ENCODE data around the gene ZNF345. TPM values are rescaled to one million over a fixed set of nuclear protein-coding genes. Genes with fewer than 3 reads are reported as not detected.
A peak's percentile ranks its signal among the peaks of the same experiment; 100 is the strongest.

The ZNF345 gene
- polyA plus RNA-seq (2012; rRNA removed), result 2.4 and 4.2 TPM in 2 replicates
- 2.5 and 2.8 TPM in 2 replicates for polyA plus RNA-seq (2012; cell fraction: cytosol; rRNA removed)
- 4.2 and 9.3 TPM in 2 replicates for polyA plus RNA-seq (2012; cell fraction: nucleus; rRNA removed)

DNA sequence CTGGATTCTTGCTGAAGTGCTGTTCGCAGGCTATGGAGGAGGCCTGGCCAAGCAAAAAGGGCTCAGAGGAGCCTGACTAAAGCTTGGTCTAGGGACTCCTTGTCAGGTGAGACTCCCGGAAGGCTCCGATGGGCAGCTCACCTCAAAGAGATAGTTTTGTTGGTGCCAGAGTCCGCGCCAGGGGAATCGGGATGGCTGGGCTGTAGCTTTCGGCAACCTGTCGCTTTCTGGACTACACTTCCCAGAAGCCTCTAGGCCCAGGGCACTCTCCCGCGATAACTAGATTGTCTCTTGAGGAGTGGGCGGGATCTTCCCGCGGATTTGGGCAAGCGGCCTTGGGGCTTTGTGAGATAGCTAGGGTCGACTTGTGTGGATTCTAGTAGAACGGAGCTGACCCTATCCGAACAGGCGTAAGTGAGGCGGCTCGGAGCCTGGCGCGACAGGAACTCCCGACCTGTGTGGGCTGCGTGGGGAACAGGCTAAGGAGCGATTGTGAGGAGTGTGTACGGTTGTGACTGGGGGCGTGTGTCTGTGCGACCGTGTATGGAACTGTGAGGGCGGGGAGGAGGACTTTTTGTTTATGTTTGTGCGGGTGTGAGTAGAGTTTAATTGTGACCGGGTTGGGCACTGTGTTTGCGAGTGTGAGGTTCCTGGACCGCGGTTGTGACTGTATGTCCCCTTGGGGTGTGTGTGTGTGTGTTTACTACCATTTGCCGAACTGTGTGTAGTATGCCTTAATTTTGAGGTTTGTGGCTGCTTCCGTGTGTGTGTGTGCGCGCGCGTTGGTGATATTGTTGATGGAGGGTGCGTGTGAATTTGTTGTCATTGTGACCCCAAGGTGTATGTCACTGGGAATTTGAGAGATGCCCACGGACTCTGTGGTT lies at the start of gene ZNF345:
Gene ZNF345, plus strand, starts transcription at position 318 of the 884 bp plus-strand sequence. CDS start 25,955 bp downstream, outside the sequence.
- peak within 1 kb of the TSS; percentile 80 to 92 for H3K4me3 ChIP-seq (ENCODE audit: low read depth in 2 of 2, low read length in 1 of 2)
- POLR2A ChIA-PET, result interaction anchor here (0.8 to 3.5 kb wide), 9 partner anchors 10 to 361 kb away, joined by 3 to 67 read pairs (median 4); partner anchors contain the start of genes ZNF382, ZNF529, ZNF566 and ZNF568
- H3K27me3 ChIP-seq (ENCODE audit: insufficient read depth), result no peaks in the 10 kb centered on the region
- peaks cover 24% of the 10 kb centered on the region for H3K79me2 ChIP-seq (ENCODE audit: insufficient read depth)
- peaks cover 7 to 32% of the 10 kb centered on the region in 2 experiments for H3K36me3 ChIP-seq (replicated peaks in 1 of 2; ENCODE audit: control insufficient read depth in 1 of 2, insufficient read depth in 2 of 2, low read length in 1 of 2)
- H3K9me3 ChIP-seq, result no peaks in the 10 kb centered on the region; the same call in 1 of the 2 replicates
- peak within 1 kb of the TSS; percentile 97 for H2AFZ ChIP-seq (ENCODE audit: low read depth)
- peaks cover 0 to 5% of the 10 kb centered on the region in 2 experiments; a peak in 1 of 4 replicates for H3K4me1 ChIP-seq (ENCODE audit: control insufficient read depth in 1 of 2, insufficient read depth in 2 of 2, low read depth in 1 of 2, low read length in 1 of 2)
- CTCF ChIA-PET, result interaction anchor here (0.8 to 1.8 kb wide), 3 partner anchors 13 to 122 kb away, joined by 3 to 5 read pairs (median 4); partner anchors contain the start of gene ZNF790
- DNase-seq, result peak; percentile 84
- H3K9me2 ChIP-seq, result no peaks in the 10 kb centered on the region
- peak within 1 kb of the TSS; percentile 90 for H3K4me2 ChIP-seq
- H3K9ac ChIP-seq, result peak within 1 kb of the TSS; percentile 78
- peak within 1 kb of the TSS; percentile 62 to 81 for H3K27ac ChIP-seq (ENCODE audit: low read depth in 2 of 2, low read length in 1 of 2)
- 5% methylated on average over 33 of the region's 43 CpGs for WGBS (ENCODE audit: low lambda C conversion rate)
- H4K20me1 ChIP-seq (ENCODE audit: insufficient read depth), result no peaks in the 10 kb centered on the region
- H3F3A ChIP-seq (replicated peaks; ENCODE audit: insufficient read depth), result peaks cover 7% of the 10 kb centered on the region
- TF ChIP-seq MEF2A (IDR thresholded peaks at IDR 0.05; ENCODE audit: borderline replicate concordance, low read depth), result no peak
- TF ChIP-seq EZH2phosphoT487 (IDR thresholded peaks at IDR 0.05; ENCODE audit: borderline replicate concordance, low read depth), result no peak
- TF ChIP-seq, protein P1, sequence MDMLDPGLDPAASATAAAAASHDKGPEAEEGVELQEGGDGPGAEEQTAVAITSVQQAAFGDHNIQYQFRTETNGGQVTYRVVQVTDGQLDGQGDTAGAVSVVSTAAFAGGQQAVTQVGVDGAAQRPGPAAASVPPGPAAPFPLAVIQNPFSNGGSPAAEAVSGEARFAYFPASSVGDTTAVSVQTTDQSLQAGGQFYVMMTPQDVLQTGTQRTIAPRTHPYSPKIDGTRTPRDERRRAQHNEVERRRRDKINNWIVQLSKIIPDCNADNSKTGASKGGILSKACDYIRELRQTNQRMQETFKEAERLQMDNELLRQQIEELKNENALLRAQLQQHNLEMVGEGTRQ (IDR thresholded peaks at IDR 0.05; ENCODE audit: borderline replicate concordance, low read depth, low read length), result no peak
- TF ChIP-seq, protein P2, sequence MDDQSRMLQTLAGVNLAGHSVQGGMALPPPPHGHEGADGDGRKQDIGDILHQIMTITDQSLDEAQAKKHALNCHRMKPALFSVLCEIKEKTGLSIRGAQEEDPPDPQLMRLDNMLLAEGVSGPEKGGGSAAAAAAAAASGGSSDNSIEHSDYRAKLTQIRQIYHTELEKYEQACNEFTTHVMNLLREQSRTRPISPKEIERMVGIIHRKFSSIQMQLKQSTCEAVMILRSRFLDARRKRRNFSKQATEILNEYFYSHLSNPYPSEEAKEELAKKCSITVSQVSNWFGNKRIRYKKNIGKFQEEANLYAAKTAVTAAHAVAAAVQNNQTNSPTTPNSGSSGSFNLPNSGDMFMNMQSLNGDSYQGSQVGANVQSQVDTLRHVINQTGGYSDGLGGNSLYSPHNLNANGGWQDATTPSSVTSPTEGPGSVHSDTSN (IDR thresholded peaks at IDR 0.05), result no peak
- no peak for TF ChIP-seq SMC3 (IDR thresholded peaks at IDR 0.05; ENCODE audit: low read depth, low read length)
- no peak for TF ChIP-seq TCF12 (IDR thresholded peaks at IDR 0.05)
- peak; percentile 56; the same call in 1 of the 2 replicates for TF ChIP-seq POLR2AphosphoS5 (IDR thresholded peaks at IDR 0.05; ENCODE audit: low read depth, low read length)
- TF ChIP-seq RFX5 (IDR thresholded peaks at IDR 0.05; ENCODE audit: low read length), result no peak
- no peak for TF ChIP-seq JUND (IDR thresholded peaks at IDR 0.05)
- TF ChIP-seq TEAD4 (IDR thresholded peaks at IDR 0.05; ENCODE audit: borderline replicate concordance, insufficient read depth), result no peak
- TF ChIP-seq TAF1 (IDR thresholded peaks at IDR 0.05; ENCODE audit: borderline replicate concordance, low read depth, low read length), result peak; percentile 27; the same call in 1 of the 2 replicates
- TF ChIP-seq, protein P3, sequence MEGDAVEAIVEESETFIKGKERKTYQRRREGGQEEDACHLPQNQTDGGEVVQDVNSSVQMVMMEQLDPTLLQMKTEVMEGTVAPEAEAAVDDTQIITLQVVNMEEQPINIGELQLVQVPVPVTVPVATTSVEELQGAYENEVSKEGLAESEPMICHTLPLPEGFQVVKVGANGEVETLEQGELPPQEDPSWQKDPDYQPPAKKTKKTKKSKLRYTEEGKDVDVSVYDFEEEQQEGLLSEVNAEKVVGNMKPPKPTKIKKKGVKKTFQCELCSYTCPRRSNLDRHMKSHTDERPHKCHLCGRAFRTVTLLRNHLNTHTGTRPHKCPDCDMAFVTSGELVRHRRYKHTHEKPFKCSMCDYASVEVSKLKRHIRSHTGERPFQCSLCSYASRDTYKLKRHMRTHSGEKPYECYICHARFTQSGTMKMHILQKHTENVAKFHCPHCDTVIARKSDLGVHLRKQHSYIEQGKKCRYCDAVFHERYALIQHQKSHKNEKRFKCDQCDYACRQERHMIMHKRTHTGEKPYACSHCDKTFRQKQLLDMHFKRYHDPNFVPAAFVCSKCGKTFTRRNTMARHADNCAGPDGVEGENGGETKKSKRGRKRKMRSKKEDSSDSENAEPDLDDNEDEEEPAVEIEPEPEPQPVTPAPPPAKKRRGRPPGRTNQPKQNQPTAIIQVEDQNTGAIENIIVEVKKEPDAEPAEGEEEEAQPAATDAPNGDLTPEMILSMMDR (IDR thresholded peaks at IDR 0.05), result no peak
- no peak for TF ChIP-seq NRF1 (IDR thresholded peaks at IDR 0.05; ENCODE audit: low read depth, low read length)
- TF ChIP-seq EP300 (IDR thresholded peaks at IDR 0.05; ENCODE audit: borderline replicate concordance in 1 of 2, low read depth in 1 of 2, low read length in 1 of 2), result no peak
- TF ChIP-seq MXI1 (IDR thresholded peaks at IDR 0.05; ENCODE audit: low read depth, low read length), result peak; percentile 77; the same call in 1 of the 2 replicates
- TF ChIP-seq, protein P4, sequence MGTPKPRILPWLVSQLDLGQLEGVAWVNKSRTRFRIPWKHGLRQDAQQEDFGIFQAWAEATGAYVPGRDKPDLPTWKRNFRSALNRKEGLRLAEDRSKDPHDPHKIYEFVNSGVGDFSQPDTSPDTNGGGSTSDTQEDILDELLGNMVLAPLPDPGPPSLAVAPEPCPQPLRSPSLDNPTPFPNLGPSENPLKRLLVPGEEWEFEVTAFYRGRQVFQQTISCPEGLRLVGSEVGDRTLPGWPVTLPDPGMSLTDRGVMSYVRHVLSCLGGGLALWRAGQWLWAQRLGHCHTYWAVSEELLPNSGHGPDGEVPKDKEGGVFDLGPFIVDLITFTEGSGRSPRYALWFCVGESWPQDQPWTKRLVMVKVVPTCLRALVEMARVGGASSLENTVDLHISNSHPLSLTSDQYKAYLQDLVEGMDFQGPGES (IDR thresholded peaks at IDR 0.05; ENCODE audit: low read depth, low read length), result no peak
- TF ChIP-seq FOXJ3 (CRISPR knock-in tag; IDR thresholded peaks at IDR 0.05), result no peak
- TF ChIP-seq ELF1 (IDR thresholded peaks at IDR 0.05), result no peak; the same call in 1 of the 2 replicates
- TF ChIP-seq RXRA (IDR thresholded peaks at IDR 0.05; ENCODE audit: borderline replicate concordance, low read depth), result no peak
- TF ChIP-seq RAD21 (IDR thresholded peaks at IDR 0.05; ENCODE audit: low read length), result no peak
- no peak for TF ChIP-seq GATA2 (CRISPR knock-in tag; IDR thresholded peaks at IDR 0.05)
- TF ChIP-seq NFIC (IDR thresholded peaks at IDR 0.05; ENCODE audit: borderline replicate concordance), result no peak
- peak; percentile 65; the same call in 1 of the 2 replicates for TF ChIP-seq SIN3A (IDR thresholded peaks at IDR 0.05; ENCODE audit: borderline replicate concordance, low read depth, low read length)
- TF ChIP-seq, protein P5, sequence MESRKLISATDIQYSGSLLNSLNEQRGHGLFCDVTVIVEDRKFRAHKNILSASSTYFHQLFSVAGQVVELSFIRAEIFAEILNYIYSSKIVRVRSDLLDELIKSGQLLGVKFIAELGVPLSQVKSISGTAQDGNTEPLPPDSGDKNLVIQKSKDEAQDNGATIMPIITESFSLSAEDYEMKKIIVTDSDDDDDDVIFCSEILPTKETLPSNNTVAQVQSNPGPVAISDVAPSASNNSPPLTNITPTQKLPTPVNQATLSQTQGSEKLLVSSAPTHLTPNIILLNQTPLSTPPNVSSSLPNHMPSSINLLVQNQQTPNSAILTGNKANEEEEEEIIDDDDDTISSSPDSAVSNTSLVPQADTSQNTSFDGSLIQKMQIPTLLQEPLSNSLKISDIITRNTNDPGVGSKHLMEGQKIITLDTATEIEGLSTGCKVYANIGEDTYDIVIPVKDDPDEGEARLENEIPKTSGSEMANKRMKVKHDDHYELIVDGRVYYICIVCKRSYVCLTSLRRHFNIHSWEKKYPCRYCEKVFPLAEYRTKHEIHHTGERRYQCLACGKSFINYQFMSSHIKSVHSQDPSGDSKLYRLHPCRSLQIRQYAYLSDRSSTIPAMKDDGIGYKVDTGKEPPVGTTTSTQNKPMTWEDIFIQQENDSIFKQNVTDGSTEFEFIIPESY (IDR thresholded peaks at IDR 0.05; ENCODE audit: borderline replicate concordance, low read depth), result peak; percentile 98
- TF ChIP-seq, protein P6, sequence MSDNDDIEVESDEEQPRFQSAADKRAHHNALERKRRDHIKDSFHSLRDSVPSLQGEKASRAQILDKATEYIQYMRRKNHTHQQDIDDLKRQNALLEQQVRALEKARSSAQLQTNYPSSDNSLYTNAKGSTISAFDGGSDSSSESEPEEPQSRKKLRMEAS (IDR thresholded peaks at IDR 0.05; ENCODE audit: low read depth), result no peak
